Stimulated activated naive CD8-positive, alpha-beta T cell treated with anti-CD3 and anti-CD28 coated beads, Interleukin-15, Interleukin-2, amounts not matched to agents 100 U/mL and 50 U/mL, for 24 hours (primary cell): ENCODE measurements around the gene AMPH.
"Not testable (repeated sequence)": the region's sequence is repeated elsewhere in the genome, so short reads cannot be mapped to it uniquely, and the experiment has no call there.

Experiments used
- ATAC-seq: fragments of 150-1000 bp; cut with Tn5 transposase; one replicate; pipeline ENCODE4 v1.10.0; 2021
- DNase-seq: peaks from one replicate; pipeline ENCODE4 v3.0.0; 2021

AMPH gene

DNA sequence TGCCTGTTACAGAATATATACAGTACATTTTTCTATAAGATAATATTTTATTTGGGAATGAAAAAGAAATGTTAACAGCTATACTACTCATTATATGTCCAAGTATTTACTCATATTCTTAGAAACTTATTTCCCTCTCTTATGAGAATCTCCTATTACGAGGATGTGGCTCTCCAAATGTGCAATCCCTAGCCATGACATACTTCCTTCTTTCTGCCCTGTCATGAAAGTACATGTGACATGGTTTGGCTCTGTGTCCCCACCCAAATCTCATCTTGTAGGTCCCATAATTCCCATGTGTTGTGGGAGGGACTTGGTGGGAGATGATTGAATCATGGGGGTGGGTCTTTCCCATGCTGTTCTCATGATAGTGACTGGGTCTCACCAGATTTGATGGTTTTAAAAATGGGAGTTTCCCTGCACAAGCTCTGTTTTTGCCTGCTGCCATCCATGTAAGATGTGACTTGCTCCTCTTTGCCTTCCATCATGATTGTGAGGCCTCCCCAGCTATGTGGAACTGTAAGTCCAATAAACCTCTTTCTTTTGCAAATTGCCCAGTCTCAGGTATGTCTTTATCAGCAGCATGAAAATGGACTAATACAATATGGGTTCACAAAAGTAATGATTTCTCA lies 235.1 kb downstream of the AMPH start:
- not testable (repeated sequence) for DNase-seq, ATAC-seq

- ATAC-seq: no peak
- DNase-seq: no peak
These were observed 236.5 kb downstream of the AMPH start for GRCh38 chr7:38394660-38395059.

- ATAC-seq: no peak
- no peak for DNase-seq
These were observed 237.3 kb downstream of the AMPH start for GRCh38 chr7:38393874-38394273.

DNA sequence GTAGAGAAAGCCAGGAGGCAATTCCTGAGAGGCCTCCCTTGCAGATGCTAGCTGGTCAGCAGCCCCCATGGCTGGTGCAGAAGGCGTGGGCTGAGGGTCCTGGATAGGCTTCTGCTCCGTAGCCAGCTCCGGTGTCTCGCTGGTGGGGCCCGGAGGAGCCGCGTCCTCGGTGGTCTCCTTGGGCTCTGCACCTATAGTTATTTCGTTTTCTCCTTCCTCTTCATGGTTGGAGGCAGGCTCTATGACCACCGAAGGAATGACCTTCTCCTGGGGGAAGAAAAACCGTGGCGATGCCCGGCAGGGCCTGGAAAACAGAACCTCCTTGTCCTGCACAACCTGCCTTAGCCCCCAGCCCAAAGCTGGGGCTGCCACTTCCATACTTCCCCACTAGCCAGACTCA lies 239.4 kb downstream of the AMPH start:
- ATAC-seq (no peak), DNase-seq (no peak)

DNA sequence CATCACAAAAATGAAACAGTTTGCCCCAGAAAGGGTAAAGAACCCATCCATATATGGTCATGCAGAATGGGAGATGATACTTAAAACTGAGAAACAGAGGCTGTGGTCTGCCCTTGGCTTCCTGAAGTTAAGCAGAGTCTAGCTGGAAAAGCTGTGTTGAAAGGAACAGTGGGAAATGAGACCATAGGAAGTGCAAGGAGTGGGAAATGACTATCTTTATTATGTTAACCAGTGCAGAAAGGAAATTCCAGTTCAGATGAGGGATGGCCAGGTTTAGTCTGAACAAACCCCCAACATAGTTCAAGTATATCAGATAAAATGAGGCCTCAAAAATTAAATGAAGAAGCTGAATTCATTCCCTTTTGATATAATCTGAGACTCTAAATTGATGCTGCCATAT lies 245.5 kb downstream of the AMPH start:
- DNase-seq: no peak
- ATAC-seq: no peak

GRCh38 chr7:38383281-38383680 lies 247.9 kb downstream of the AMPH start:
- DNase-seq (no peak), ATAC-seq (no peak)

GRCh38 chr7:38382684-38383083 lies 248.5 kb downstream of the AMPH start:
- DNase-seq (no peak), ATAC-seq (no peak)

GRCh38 chr7:38375453-38375852 lies 255.7 kb downstream of the AMPH start:
- ATAC-seq (no peak), DNase-seq (no peak)

GRCh38 chr7:38374507-38374906 lies 256.7 kb downstream of the AMPH start:
- no peak for ATAC-seq
- peak; percentile 70 for DNase-seq

- no peak for ATAC-seq
These were observed 258.0 kb downstream of the AMPH start for GRCh38 chr7:38373155-38373554.

GRCh38 chr7:38372290-38372689 lies 258.9 kb downstream of the AMPH start:
- DNase-seq: no peak
- no peak for ATAC-seq

More at GRCh38 chr7:38373155-38373554, 258.0 kb downstream of the AMPH start:
- no peak for DNase-seq

- DNase-seq (peak; percentile 79), ATAC-seq (peak; percentile 65)
These were observed 261.2 kb downstream of the AMPH start for GRCh38 chr7:38369816-38370493.

GRCh38 chr7:38368191-38368605 lies 263.0 kb downstream of the AMPH start:
- ATAC-seq (peak; percentile 72), DNase-seq (peak; percentile 86)

DNA sequence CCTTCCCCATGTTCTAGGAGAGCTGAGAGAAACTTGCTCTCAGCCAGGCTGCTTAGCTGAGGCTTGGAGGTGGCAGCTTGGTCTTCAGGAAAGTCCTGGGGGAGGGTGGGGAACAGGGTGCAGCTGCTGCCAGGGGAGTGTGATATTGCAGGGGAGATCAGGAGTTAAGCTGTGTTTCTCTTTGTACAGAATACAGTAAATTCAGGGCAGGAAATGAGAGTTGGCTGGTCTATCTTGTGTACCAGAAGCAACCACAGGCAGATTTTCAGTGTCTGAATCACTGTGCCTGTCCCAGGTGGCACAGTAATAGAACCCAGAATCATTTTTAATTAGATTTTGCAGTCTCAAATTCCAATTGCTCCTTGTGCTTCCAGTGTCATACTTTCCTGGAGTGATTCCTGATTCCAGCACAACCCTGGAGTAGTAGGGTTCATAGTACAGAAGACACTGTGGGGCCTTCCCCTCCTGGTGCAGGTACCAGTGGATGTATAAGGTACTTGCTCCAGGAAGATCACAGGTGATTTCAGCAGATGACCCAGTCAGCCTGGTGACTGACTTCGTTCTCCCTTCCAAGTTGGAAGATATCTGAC lies 263.8 kb downstream of the AMPH start:
- ATAC-seq (peak; percentile 62), DNase-seq (no peak)

DNA sequence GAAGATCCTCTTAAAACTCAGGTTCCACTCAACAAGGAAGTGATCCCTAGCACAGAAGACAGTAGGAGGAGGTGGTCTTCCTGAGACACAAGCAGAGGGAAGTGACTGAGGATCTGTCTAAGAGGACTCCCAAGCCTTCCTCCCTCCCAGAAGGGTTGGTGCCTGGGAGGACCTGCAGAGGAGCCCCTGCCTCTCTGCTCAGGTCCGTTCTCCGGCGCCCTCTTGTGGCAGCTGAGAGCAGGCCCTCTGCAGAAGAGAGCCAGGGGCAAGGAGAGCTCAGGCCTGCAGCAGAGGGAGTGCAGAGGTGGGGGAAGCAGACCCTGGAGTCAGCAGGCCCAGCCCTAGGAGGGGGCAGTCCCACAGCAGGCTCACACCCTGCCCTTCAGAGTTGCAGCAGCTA lies 267.8 kb downstream of the AMPH start:
- ATAC-seq (peak; percentile 33), DNase-seq (peak; percentile 82)

- peak; percentile 37 for ATAC-seq
- DNase-seq: peak; percentile 54
These were observed 268.4 kb downstream of the AMPH start for GRCh38 chr7:38362611-38363237.

DNA sequence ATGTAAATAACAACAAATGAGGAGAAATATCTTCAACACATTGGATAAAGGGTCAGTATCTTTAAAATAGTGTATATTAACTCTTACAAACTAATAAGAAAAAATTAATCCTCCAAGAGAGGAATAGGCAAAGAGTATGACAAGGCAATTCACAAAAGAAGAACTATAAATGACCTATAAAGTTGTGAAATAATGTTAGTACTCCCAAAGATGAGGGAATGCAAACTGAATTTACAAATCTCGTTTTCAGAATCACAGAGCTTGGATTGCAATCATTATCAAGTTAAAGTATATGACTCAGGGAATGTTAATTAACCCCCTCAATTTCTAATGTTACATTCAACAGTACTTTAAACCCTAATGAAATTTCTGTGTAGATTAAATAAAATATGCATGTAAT lies 270.4 kb downstream of the AMPH start:
- no peak for ATAC-seq
- no peak for DNase-seq

GRCh38 chr7:38359071-38359601 lies 272.0 kb downstream of the AMPH start:
- DNase-seq: peak; percentile 84
- peak; percentile 79 for ATAC-seq

DNA sequence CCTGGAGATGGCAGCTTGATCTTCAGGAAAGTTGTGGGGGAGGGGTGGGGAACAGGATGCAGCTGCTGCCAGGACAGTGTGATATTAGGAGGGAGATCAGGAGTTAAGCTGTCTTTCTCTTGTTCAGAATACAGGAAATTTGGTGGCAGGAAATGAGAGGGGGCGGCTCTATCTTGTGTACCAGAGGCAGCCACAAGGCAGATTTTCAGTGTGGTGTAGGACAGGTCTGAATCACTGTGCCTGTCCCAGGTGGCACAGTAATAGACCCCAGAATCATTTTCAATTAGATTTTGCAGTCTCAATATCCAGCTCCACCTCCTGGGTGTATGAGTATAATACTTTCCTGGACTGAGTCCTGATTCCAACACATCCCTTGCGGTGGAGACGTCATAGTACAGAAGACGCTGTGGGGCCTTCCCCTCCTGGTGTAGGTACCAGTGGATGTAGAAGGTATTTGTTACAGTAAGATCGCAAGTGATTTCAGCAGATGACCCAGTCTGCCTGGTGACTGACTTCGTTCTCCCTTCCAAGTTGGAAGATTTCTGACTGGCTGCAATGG lies 272.8 kb downstream of the AMPH start:
- ATAC-seq: peak; percentile 57
- DNase-seq: peak; percentile 48

GRCh38 chr7:38354271-38354851 lies 276.8 kb downstream of the AMPH start:
- peak; percentile 77 for DNase-seq
- not testable (repeated sequence) for ATAC-seq

GRCh38 chr7:38353431-38353881 lies 277.7 kb downstream of the AMPH start:
- ATAC-seq: peak; percentile 44
- not testable (repeated sequence) for DNase-seq

- ATAC-seq (no peak), DNase-seq (no peak)
These were observed 279.6 kb downstream of the AMPH start for GRCh38 chr7:38351601-38352000.
